B cell (primary cell): Measurements from ENCODE around the gene PTPN5. TPM values are rescaled to one million over a fixed set of nuclear protein-coding genes. Genes with fewer than 3 reads are reported as not detected.

Source experiments
- polyA plus RNA-seq: library from polyadenylated mRNA; depleted of rRNA; stranded (reverse); fragments of >200 nt; gene quantifications from 2 replicates; pipeline ENCODE4 v1.2.3, GENCODE V29; 2012
- total RNA-seq, 2 donors: library from RNA; stranded (reverse); fragments of 120-200 nt in 1 of 2; gene quantifications; 1 replicate in 1 of 2; 2 replicates in 1 of 2; pipeline versions ENCODE4 v1.2.3 to v1.2.4, GENCODE V29; 2013 to 2022

Gene PTPN5
- total and polyA plus RNA-seq, 2 donors (not counting 1 experiment from before 2014, with no cell fraction given), result not detected

Other genes starting within 250 kb of the PTPN5 start
- gene UEVLD, start 203.1 kb downstream of the PTPN5 start, total RNA-seq, result 12.4 and 12.8 TPM in 2 replicates
- gene UEVLD, start 203.1 kb downstream of the PTPN5 start, polyA plus RNA-seq, result 3.8 and 6.3 TPM in 2 replicates
- 1.2 and 3.2 TPM in 2 replicates for gene MISFA, start 192.0 kb downstream of the PTPN5 start, total RNA-seq
- gene MISFA, start 192.0 kb downstream of the PTPN5 start, polyA plus RNA-seq, result not detected in 2 replicates
- gene SPTY2D1, start 157.5 kb downstream of the PTPN5 start, total RNA-seq, result 16.5 and 17.8 TPM in 2 replicates
- gene SPTY2D1, start 157.5 kb downstream of the PTPN5 start, polyA plus RNA-seq, result 4.7 and 10.9 TPM in 2 replicates
- gene TMEM86A, start 93.0 kb downstream of the PTPN5 start, total RNA-seq, result 0.58 and 1.1 TPM in 2 replicates
- 0.40 and 0.94 TPM in 2 replicates for gene TMEM86A, start 93.0 kb downstream of the PTPN5 start, polyA plus RNA-seq
- gene IGSF22, start 65.6 kb downstream of the PTPN5 start, total RNA-seq, result 1.6 and 2.6 TPM in 2 replicates
- gene IGSF22, start 65.6 kb downstream of the PTPN5 start, polyA plus RNA-seq, result 0.36 and 0.91 TPM in 2 replicates
- not detected in 2 replicates for gene MRGPRX1, start 147.6 kb upstream of the PTPN5 start, total RNA-seq
- gene MRGPRX1, start 147.6 kb upstream of the PTPN5 start, polyA plus RNA-seq, result not detected in 2 replicates